OCI-LY7 (cell line): ENCODE results near the gene RINL. TPM values are rescaled to one million over a fixed set of nuclear protein-coding genes. Genes with fewer than 3 reads are reported as not detected.

Source experiments
- BruUV-seq: library from RNA; stranded (reverse); fragments of 400-500 nt; replicated peaks from 2 replicates; lab custom pipeline; 2021; lab: Mats Ljungman, UMichigan
- CTCF ChIA-PET: fragments of 300-600 bp; sonication (Branson Sonifier 250); formaldehyde crosslinking; loops from one replicate; lab custom pipeline; 2022; ENCODE audit warnings: antibody characterized with exemption; ENCODE audit not compliant: unreplicated experiment; lab: Charles Lee
- POLR2A ChIA-PET: fragments of 300-600 bp; sonication (Branson Sonifier 250); formaldehyde crosslinking; loops from one replicate; lab custom pipeline; 2022; ENCODE audit warnings: antibody characterized with exemption; lab: Charles Lee
- DNase-seq: peaks from one replicate; pipeline ENCODE4 v3.0.0-alpha.2; 2015; ENCODE audit warnings: low spot score
- H2AFZ ChIP-seq: fragments of 200-600 bp; sonication (generic), shearing (Covaris generic); 2 replicates; pipeline ENCODE4 v1.6.1; 2014; ENCODE audit warnings: mild to moderate bottlenecking, antibody characterized with exemption, low read length, moderate library complexity
- H3K27ac ChIP-seq: fragments of 200-600 bp; sonication (generic); 2 replicates; pipeline ENCODE4 v1.5.1; 2014; ENCODE audit warnings: mixed run types, low read depth, mild to moderate bottlenecking, moderate library complexity, low read length, inconsistent platforms; ENCODE audit not compliant: poor library complexity, severe bottlenecking
- H3K36me3 ChIP-seq: fragments of 200-600 bp; sonication (generic); 2 replicates; pipeline ENCODE4 v1.6.1; 2014; ENCODE audit warnings: mild to moderate bottlenecking, antibody characterized with exemption, low read length, moderate library complexity, mixed read lengths; ENCODE audit not compliant: insufficient read depth
- H3K4me1 ChIP-seq: fragments of 200-600 bp; sonication (generic); 2 replicates; pipeline ENCODE4 v1.5.1; 2014; ENCODE audit warnings: mild to moderate bottlenecking, low read length; ENCODE audit not compliant: insufficient read depth, poor library complexity, severe bottlenecking
- H3K4me2 ChIP-seq: fragments of 200-600 bp; sonication (generic); 2 replicates; pipeline ENCODE4 v1.6.1; 2014; ENCODE audit warnings: mild to moderate bottlenecking, low read length
- H3K4me3 ChIP-seq: fragments of 200-600 bp; sonication (generic); 2 replicates; pipeline ENCODE4 v1.5.1; 2014; ENCODE audit warnings: mild to moderate bottlenecking, low read depth, low read length; ENCODE audit not compliant: poor library complexity, severe bottlenecking
- H3K79me2 ChIP-seq: fragments of 200-600 bp; sonication (generic); 2 replicates; pipeline ENCODE4 v1.6.1; 2016; ENCODE audit warnings: low read depth, mild to moderate bottlenecking, low read length, moderate library complexity, mixed read lengths; ENCODE audit not compliant: insufficient read depth
- H3K9me2 ChIP-seq: fragments of 200-600 bp; sonication (generic); 2 replicates; pipeline ENCODE4 v1.6.1; 2016; ENCODE audit warnings: mild to moderate bottlenecking, low read length, mixed read lengths; ENCODE audit not compliant: insufficient read depth
- H3K9me3 ChIP-seq: fragments of 200-600 bp; sonication (generic); 2 replicates; pipeline ENCODE4 v1.6.1; 2014; ENCODE audit warnings: mild to moderate bottlenecking, mixed run types, low read length, mixed read lengths
- H4K20me1 ChIP-seq: fragments of 200-600 bp; sonication (generic); 2 replicates; pipeline ENCODE4 v1.6.1; 2014; ENCODE audit warnings: mild to moderate bottlenecking, antibody characterized with exemption, low read length, moderate library complexity, mixed read lengths; ENCODE audit not compliant: insufficient read depth
- EZH2phosphoT487 ChIP-seq: fragments of 200-600 bp; sonication (generic); IDR thresholded peaks from 2 replicates; pipeline ENCODE4 v1.6.1; 2018; ENCODE audit warnings: low read depth, borderline replicate concordance, mild to moderate bottlenecking, mixed run types, antibody characterized with exemption, low read length, moderate library complexity, mixed read lengths
- intact Hi-C: fragments of 100-400 bp; cut with micrococcal nuclease; formaldehyde crosslinking; loops from one replicate; pipeline ENCODE4 v1.10.0; 2022; ENCODE audit not compliant: unreplicated experiment
- total RNA-seq, 2 experiments: library from RNA; depleted of rRNA in 1 of 2; stranded (reverse); fragments of >200 nt in 1 of 2; shearing (Covaris generic) in 1 of 2; gene quantifications; 2 replicates each; pipeline ENCODE4 v1.2.3, GENCODE V29; 2014 to 2022
- TF ChIP-seq, protein P1 (sequence below): fragments of 200-600 bp; sonication (generic); conservative IDR thresholded peaks from 2 replicates; pipeline ENCODE4 v1.5.1; 2014; ENCODE audit warnings: mild to moderate bottlenecking, antibody characterized with exemption, low read length, moderate library complexity, mixed read lengths

Gene RINL
- total RNA-seq, 2 experiments from 2014 or later: 26.3 to 42.1 TPM

DNA sequence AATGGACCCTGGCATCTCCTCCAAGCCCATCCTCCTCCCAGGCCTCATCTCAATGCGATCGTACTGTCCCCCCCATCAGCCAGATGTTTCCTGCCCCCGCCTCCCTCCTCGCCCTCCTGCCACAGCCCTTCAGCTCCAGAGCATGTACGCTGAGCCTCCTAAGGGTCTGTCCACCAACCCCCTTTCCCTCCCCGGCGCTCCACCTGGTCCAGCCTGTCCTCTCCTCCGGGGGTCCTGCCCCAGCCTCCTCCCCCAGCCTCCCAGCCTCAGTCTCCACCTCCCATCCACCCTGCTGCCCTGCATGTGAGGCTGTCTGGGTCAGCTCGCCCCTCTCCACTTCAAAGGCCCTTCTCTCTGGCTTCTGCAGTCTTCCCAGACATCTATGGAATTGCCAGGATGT is 16.9 kb upstream of the RINL start:
- intact Hi-C loops: no loop called here
- Histone ChIP-seq H3K9me2 (no peaks in the 10 kb centered on the region), H3K9me3 (no peaks in the 10 kb centered on the region), H3K36me3 (no peaks in the 10 kb centered on the region), H3K4me2 (no peak overlapping the region), H2AFZ (no peak overlapping the region), H3K27ac (no peak overlapping the region), H3K4me3 (no peak overlapping the region), H4K20me1 (no peaks in the 10 kb centered on the region), H3K79me2 (no peaks in the 10 kb centered on the region; the same call in 1 of the 2 replicates), H3K4me1 (peaks cover 10% of the 10 kb centered on the region)
- DNase-seq: no peak
- ChIA-PET CTCF (no interaction called here), POLR2A (no interaction called here)
- TF ChIP-seq EZH2phosphoT487: no peak
- TF ChIP-seq, protein P1, sequence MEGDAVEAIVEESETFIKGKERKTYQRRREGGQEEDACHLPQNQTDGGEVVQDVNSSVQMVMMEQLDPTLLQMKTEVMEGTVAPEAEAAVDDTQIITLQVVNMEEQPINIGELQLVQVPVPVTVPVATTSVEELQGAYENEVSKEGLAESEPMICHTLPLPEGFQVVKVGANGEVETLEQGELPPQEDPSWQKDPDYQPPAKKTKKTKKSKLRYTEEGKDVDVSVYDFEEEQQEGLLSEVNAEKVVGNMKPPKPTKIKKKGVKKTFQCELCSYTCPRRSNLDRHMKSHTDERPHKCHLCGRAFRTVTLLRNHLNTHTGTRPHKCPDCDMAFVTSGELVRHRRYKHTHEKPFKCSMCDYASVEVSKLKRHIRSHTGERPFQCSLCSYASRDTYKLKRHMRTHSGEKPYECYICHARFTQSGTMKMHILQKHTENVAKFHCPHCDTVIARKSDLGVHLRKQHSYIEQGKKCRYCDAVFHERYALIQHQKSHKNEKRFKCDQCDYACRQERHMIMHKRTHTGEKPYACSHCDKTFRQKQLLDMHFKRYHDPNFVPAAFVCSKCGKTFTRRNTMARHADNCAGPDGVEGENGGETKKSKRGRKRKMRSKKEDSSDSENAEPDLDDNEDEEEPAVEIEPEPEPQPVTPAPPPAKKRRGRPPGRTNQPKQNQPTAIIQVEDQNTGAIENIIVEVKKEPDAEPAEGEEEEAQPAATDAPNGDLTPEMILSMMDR: no peak
- BruUV-seq: no TSS peak

DNA sequence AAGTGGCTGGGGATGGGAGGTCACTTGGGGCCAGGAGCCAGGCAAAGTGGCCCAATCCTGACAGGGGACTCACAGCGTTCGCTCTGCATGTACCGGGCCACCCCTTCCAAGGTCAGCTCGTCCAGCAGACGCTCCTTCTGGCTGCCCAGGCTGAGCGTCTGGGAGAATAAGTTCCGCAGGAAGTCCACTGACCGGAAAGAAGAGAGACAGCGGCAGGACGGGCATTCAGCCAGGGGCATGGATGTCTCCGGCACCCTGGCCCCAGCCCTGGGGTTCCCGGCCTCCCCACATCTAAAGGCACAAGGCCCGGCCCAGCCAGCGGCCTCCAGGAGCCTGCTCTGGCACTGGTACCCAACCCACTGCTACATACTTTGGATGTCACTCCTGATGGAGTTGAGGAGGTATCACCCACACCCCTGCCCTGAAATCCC is 15.3 kb upstream of the RINL start:
- intact Hi-C loops: no loop called here
- Histone ChIP-seq H2AFZ (no peak overlapping the region), H3K9me2 (no peaks in the 10 kb centered on the region), H3K79me2 (no peaks in the 10 kb centered on the region), H3K27ac (no peak overlapping the region), H3K9me3 (no peaks in the 10 kb centered on the region), H4K20me1 (no peaks in the 10 kb centered on the region), H3K4me2 (no peak overlapping the region), H3K4me3 (no peak overlapping the region), H3K36me3 (peaks cover 2% of the 10 kb centered on the region; the same call in 1 of the 2 replicates), H3K4me1 (peaks cover 6% of the 10 kb centered on the region)
- TF ChIP-seq, protein P1: no peak
- no peak for TF ChIP-seq EZH2phosphoT487
- no peak for DNase-seq
- ChIA-PET POLR2A (no interaction called here), CTCF (no interaction called here)
- BruUV-seq: no TSS peak

DNA sequence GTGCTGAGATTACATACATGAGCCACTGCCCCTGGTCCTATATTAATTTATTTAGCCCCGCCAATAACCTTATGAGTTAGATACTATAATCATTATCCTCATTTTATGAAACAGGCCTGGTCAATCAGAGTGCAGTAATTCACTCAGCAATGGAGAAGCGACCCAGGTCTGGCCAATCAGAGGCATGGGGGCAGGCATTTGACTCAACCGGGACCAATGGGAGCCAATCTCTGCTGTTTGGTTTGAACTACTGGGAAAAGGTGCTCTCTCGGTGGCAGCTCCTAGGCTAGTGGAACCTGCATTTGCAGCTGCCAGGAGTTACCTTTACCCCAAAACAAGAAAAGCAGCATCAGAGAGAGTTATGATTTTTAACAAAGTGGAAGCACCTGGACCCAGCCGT is 14.8 kb upstream of the RINL start:
- POLR2A ChIA-PET: no interaction called here

More for the DNA sequence above, 14.8 kb upstream of the RINL start:
- no peak overlapping the region for H3K27ac ChIP-seq
- no peaks in the 10 kb centered on the region for H3K9me3 ChIP-seq
- DNase-seq: no peak
- no TSS peak for BruUV-seq
- intact Hi-C loops: no loop called here
- H3K36me3 ChIP-seq: peaks cover 4% of the 10 kb centered on the region; the same call in 1 of the 2 replicates
- peaks cover under 1% of the 10 kb centered on the region for H3K4me1 ChIP-seq
- no peak overlapping the region for H3K4me2 ChIP-seq
- H4K20me1 ChIP-seq: no peaks in the 10 kb centered on the region
- H3K9me2 ChIP-seq: no peaks in the 10 kb centered on the region
- H2AFZ ChIP-seq: no peak overlapping the region
- CTCF ChIA-PET: no interaction called here
- no peaks in the 10 kb centered on the region for H3K79me2 ChIP-seq
- TF ChIP-seq EZH2phosphoT487: no peak
- TF ChIP-seq, protein P1: no peak
- no peak overlapping the region for H3K4me3 ChIP-seq
